ENCODE data around the gene KCTD3. TPM values are rescaled to one million over a fixed set of nuclear protein-coding genes. Genes with fewer than 3 reads are reported as not detected.

KCTD3 gene
- 32.6 to 47.2 TPM (median 42.0 TPM) in 5 replicates for total RNA-seq (2022; extraction: Qiagen RNA extraction; ENCODE audit: low read depth)

GRCh38 chr1:215566556-215567490, at the start of gene KCTD3:
Gene KCTD3 (plus strand): TSS chr1:215567304. CDS start chr1:215567686, 382 bp downstream.

